Neuronal stem cell (in vitro differentiated cells): Measurements from ENCODE around the gene DCUN1D4.

Experiments
- DNase-seq: peaks from one replicate; pipeline ENCODE4 v3.0.0-alpha.2; 2013; ENCODE audit warnings: low spot score
- H2AFZ ChIP-seq: one replicate; pipeline ENCODE4 v1.6.1; 2013; ENCODE audit warnings: mild to moderate bottlenecking, low read length, inconsistent platforms
- H2AK5ac ChIP-seq: 2 replicates; pipeline ENCODE4 v1.6.1; 2013; ENCODE audit warnings: low read depth, mild to moderate bottlenecking, inconsistent platforms, low read length, moderate library complexity, mixed read lengths
- H2BK120ac ChIP-seq: 2 replicates; pipeline ENCODE4 v1.6.1; 2013; ENCODE audit warnings: low read depth, mild to moderate bottlenecking, inconsistent platforms, low read length, moderate library complexity, mixed read lengths
- H2BK12ac ChIP-seq: one replicate; pipeline ENCODE4 v1.6.1; 2013; ENCODE audit warnings: low read length, inconsistent platforms
- H2BK15ac ChIP-seq: 2 replicates; pipeline ENCODE4 v1.6.1; 2013; ENCODE audit warnings: mild to moderate bottlenecking, low read length, inconsistent platforms, mixed read lengths
- H2BK5ac ChIP-seq: one replicate; pipeline ENCODE4 v1.6.1; 2013; ENCODE audit warnings: inconsistent platforms, mild to moderate bottlenecking, low read length, moderate library complexity
- H3K14ac ChIP-seq: one replicate; pipeline ENCODE4 v1.6.1; 2013; ENCODE audit warnings: low read length, inconsistent platforms
- H3K18ac ChIP-seq: 2 replicates; pipeline ENCODE4 v1.6.1; 2013; ENCODE audit warnings: low read length, inconsistent platforms
- H3K23ac ChIP-seq: 2 replicates; pipeline ENCODE4 v1.6.1; 2013; ENCODE audit warnings: low read depth, mild to moderate bottlenecking, mixed read lengths, low read length, inconsistent platforms; ENCODE audit not compliant: poor library complexity
- H3K27ac ChIP-seq: replicated peaks from 3 replicates; pipeline ENCODE4 v1.5.1; 2013; ENCODE audit warnings: low read length, inconsistent platforms
- H3K27me3 ChIP-seq, 3 experiments: 2 replicates each; pipeline ENCODE4 v1.6.1; 2013; ENCODE audit warnings: low read length in 3 of 3, mild to moderate bottlenecking in 2 of 3, inconsistent platforms in 1 of 3, low read depth in 1 of 3, mixed read lengths in 1 of 3, moderate library complexity in 1 of 3; ENCODE audit not compliant: control insufficient read depth in 3 of 3, insufficient read depth in 3 of 3
- H3K36me3 ChIP-seq, 2 donors: replicated peaks in 1 of 2; 2 replicates each; pipeline ENCODE4 v1.6.1; 2013; ENCODE audit warnings: low read length in 2 of 2; ENCODE audit not compliant: control insufficient read depth in 2 of 2, insufficient read depth in 2 of 2
- H3K4ac ChIP-seq: 2 replicates; pipeline ENCODE4 v1.6.1; 2013; ENCODE audit warnings: inconsistent platforms, mild to moderate bottlenecking, low read length, moderate library complexity
- H3K4me1 ChIP-seq, 2 donors: 1 replicate in 1 of 2; 2 replicates in 1 of 2; pipeline ENCODE4 v1.6.1; 2013; ENCODE audit warnings: low read length in 2 of 2, low read depth in 1 of 2; ENCODE audit not compliant: control insufficient read depth in 2 of 2, insufficient read depth in 1 of 2
- H3K4me2 ChIP-seq: one replicate; pipeline ENCODE4 v1.6.1; 2013; ENCODE audit warnings: mild to moderate bottlenecking, low read length, inconsistent platforms; ENCODE audit not compliant: insufficient read depth, poor library complexity, severe bottlenecking
- H3K4me3 ChIP-seq, 2 donors: 2 replicates each; pipeline ENCODE4 v1.5.1; 2013; ENCODE audit warnings: low read length in 2 of 2, mild to moderate bottlenecking in 2 of 2, inconsistent platforms in 1 of 2, moderate library complexity in 1 of 2
- H3K79me1 ChIP-seq: one replicate; pipeline ENCODE4 v1.6.1; 2013; ENCODE audit warnings: low read depth, mild to moderate bottlenecking, inconsistent platforms, low read length, moderate library complexity
- H3K9ac ChIP-seq: one replicate; pipeline ENCODE4 v1.6.1; 2013; ENCODE audit warnings: mild to moderate bottlenecking, low read depth, low read length, inconsistent platforms; ENCODE audit not compliant: poor library complexity
- H3K9me3 ChIP-seq, 2 donors: replicated peaks in 1 of 2; 2 replicates each; pipeline versions ENCODE3 to v1.6.1; 2013; ENCODE audit warnings: low read length in 2 of 2, mild to moderate bottlenecking in 2 of 2, inconsistent platforms in 1 of 2, low read depth in 1 of 2, mixed read lengths in 1 of 2, moderate library complexity in 1 of 2; ENCODE audit not compliant: control insufficient read depth in 2 of 2, insufficient read depth in 1 of 2
- H4K8ac ChIP-seq: one replicate; pipeline ENCODE4 v1.6.1; 2013; ENCODE audit warnings: low read depth, mild to moderate bottlenecking, inconsistent platforms, low read length, moderate library complexity
- H4K91ac ChIP-seq: one replicate; pipeline ENCODE4 v1.6.1; 2013; ENCODE audit warnings: low read length, low read depth, mild to moderate bottlenecking, inconsistent platforms; ENCODE audit not compliant: poor library complexity
- WGBS, 2 donors: extraction: QIAGEN DNeasy Blood & Tissue Kit; methylation state at CpG; one replicate each; pipeline ENCODE4 v1.1.7; 2013; ENCODE audit warnings: missing lambda C conversion rate in 2 of 2, mixed read lengths in 1 of 2; ENCODE audit not compliant: insufficient read length in 2 of 2, insufficient replicate concordance in 1 of 2; ENCODE audit errors: extremely low coverage in 2 of 2; 5-methylcytosine and 5-hydroxymethylcytosine counted together

Gene DCUN1D4

GRCh38 chr4:51843309-51844152 is 578 bp downstream of the DCUN1D4 start:
- Histone ChIP-seq H2BK15ac (peak overlapping the region; percentile 67), H3K4me3 (peak overlapping the region; percentile 92 to 93), H3K23ac (peak overlapping the region; percentile 85), H3K36me3 (peaks cover 0 to 27% of the 10 kb centered on the region in 2 donors), H2AFZ (peak overlapping the region; percentile 96), H3K18ac (peak overlapping the region; percentile 97), H2AK5ac (peak overlapping the region; percentile 93), H3K4ac (no peak overlapping the region), H2BK12ac (no peak overlapping the region), H3K27ac (peak overlapping the region; percentile 98), H4K8ac (no peak overlapping the region), H3K14ac (no peak overlapping the region), H3K4me2 (peak overlapping the region; percentile 89), H3K9ac (peak overlapping the region; percentile 91), H3K27me3 (no peaks in the 10 kb centered on the region), H2BK120ac (no peak overlapping the region), H2BK5ac (peak overlapping the region; percentile 53), H3K4me1 (peaks cover 2 to 9% of the 10 kb centered on the region in 2 donors), H3K79me1 (peaks cover 4% of the 10 kb centered on the region), H3K9me3 (no peaks in the 10 kb centered on the region), H4K91ac (no peak overlapping the region)
- no CpG with 5 or more reads among the region's 64 CpGs for WGBS, 2 donors
- DNase-seq, result no peak

- no peaks in the 10 kb centered on the region for H3K9me3 ChIP-seq
- no peak overlapping the region for H4K91ac ChIP-seq
- peaks cover 6% of the 10 kb centered on the region for H3K79me1 ChIP-seq
- H3K27ac ChIP-seq, result peak overlapping the region; percentile 73
- WGBS, 2 donors, result no CpG with 5 or more reads among the region's 71 CpGs
- peak overlapping the region; percentile 83 for H3K9ac ChIP-seq
- H3K4me3 ChIP-seq, result peak overlapping the region; percentile 91 to 92
- no peak overlapping the region for H3K14ac ChIP-seq
- peaks cover 0 to 28% of the 10 kb centered on the region in 2 donors for H3K36me3 ChIP-seq
- peak overlapping the region; percentile 93 for H2AK5ac ChIP-seq
- H3K18ac ChIP-seq, result peak overlapping the region; percentile 85
- H3K23ac ChIP-seq, result no peak overlapping the region
- no peak overlapping the region for H4K8ac ChIP-seq
- H3K27me3 ChIP-seq, result no peaks in the 10 kb centered on the region
- H2BK15ac ChIP-seq, result no peak overlapping the region
- DNase-seq, result peak; percentile 85
- H3K4me1 ChIP-seq, result peaks cover 6 to 9% of the 10 kb centered on the region in 2 donors
- no peak overlapping the region for H2BK12ac ChIP-seq
- H2AFZ ChIP-seq, result peak overlapping the region; percentile 92
- H2BK5ac ChIP-seq, result no peak overlapping the region
- H2BK120ac ChIP-seq, result no peak overlapping the region
- no peak overlapping the region for H3K4ac ChIP-seq
- H3K4me2 ChIP-seq, result peak overlapping the region; percentile 89
Observed at GRCh38 chr4:51844153-51845054, 1.5 kb downstream of the DCUN1D4 start.

GRCh38 chr4:51845055-51845426 is 2.1 kb downstream of the DCUN1D4 start:
- Histone ChIP-seq H3K14ac (no peak overlapping the region), H3K4me2 (peak overlapping the region; percentile 89), H3K4me3 (peak overlapping the region; percentile 76 to 92), H2AFZ (peak overlapping the region; percentile 92), H3K36me3 (peaks cover 0 to 31% of the 10 kb centered on the region in 2 donors), H3K79me1 (peaks cover 7% of the 10 kb centered on the region), H2BK5ac (no peak overlapping the region), H2BK12ac (no peak overlapping the region), H2BK15ac (no peak overlapping the region), H4K8ac (no peak overlapping the region), H2AK5ac (no peak overlapping the region), H3K9ac (no peak overlapping the region), H2BK120ac (no peak overlapping the region), H3K27me3 (no peaks in the 10 kb centered on the region), H3K4me1 (peaks cover 8 to 9% of the 10 kb centered on the region in 2 donors), H3K27ac (peak overlapping the region; percentile 69), H3K9me3 (no peaks in the 10 kb centered on the region), H3K18ac (peak overlapping the region; percentile 12), H3K4ac (no peak overlapping the region), H4K91ac (no peak overlapping the region), H3K23ac (no peak overlapping the region)
- DNase-seq, result no peak
- 100% methylated on average over 1 of the region's 6 CpGs; no CpG with 5 or more reads in 1 of the 2 donors for WGBS, 2 donors
